Muscle of back (tissue), 11 donors: ENCODE data around the gene RNF141. TPM values are rescaled to one million over a fixed set of nuclear protein-coding genes. Genes with fewer than 3 reads are reported as not detected.

ENCODE experiments used
- DNase-seq, 3 donors: peaks; one replicate each; pipeline versions ENCODE4 v3.0.0 to v3.0.0-alpha.2; 2013
- polyA plus RNA-seq, 10 donors: library from polyadenylated mRNA; unstranded; fragments of 120-200 nt; gene quantifications; one replicate each; pipeline ENCODE4 v1.2.1, GENCODE V29; 2013; ENCODE audit not compliant: insufficient read length in 10 of 10

The RNF141 gene
- polyA plus RNA-seq, 10 donors: 17.2 to 27.4 (median 22.3) TPM

DNA sequence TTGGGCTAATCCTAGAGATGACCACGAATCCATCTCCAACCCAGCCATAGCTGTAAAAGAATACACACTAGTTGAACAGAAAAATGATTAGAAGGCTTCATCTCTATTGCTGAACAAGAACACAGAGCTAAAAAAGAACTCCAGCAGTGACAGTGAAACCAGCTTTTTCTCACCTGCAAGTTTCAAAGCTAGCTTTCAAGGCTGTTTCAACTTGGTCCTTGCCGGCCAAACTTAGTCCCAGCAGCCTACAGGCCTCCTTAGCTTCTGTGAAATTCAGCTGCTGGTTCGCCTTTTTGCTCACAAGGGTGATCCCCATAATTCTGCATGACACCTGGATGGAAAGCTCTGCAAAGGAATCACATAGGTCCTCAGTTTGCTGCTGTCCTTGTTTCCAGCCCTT, 23.0 kb upstream of the RNF141 start:
- DNase-seq: no peak

DNA sequence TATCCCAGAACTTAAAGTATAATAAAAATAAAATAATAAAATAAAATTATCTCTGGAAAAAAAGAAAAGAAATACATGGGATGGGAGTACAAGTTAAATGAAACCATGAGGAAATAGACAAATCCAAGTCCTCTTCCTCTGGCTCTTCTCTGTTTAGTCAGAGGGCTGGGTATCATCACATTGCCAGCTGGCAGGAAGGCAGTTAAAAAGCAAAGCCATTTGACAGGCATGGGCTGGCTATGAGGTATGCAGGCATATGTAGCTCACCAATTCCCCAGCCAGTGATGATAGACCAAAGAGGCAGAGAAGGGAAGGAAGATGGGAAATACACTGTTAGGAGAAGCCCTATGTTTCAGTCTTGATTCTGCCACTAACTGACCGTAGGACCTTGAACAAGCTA, 21.0 kb upstream of the RNF141 start:
- DNase-seq: no peak

DNA sequence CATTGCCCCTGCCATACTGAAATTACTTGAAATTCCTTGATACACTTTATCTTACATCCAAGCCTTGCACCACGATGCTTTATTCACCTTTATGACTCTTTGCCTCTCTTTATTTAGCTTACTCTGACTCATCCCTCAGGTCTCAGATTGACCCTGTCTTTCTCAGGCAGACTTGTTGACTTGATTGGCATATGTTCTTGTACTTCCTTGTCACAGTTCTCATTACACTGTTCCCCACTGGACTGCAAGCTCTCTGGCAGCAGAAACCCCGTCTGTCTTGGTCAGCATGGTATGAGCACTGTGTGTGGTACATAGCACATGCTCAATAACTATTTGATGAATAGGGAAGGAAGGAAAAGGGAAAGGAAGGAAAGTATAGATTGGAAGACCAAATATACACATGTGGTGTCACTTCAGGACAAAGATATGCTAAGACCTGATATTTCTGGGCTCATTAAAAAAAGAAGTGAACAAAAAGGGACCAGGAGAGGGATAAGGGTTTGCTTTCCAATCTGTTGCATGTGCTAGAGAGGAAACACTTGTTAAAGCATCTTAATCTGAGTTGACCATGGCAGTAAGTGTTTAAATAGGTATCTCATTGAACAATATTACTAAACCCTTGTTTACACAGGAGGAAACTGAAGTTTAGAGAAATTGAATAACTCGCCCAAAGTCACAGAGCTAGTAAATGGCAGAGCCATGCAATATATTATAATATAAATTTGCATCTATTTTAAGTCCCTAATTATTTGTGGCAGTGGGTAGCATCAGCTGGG, 20.2 kb upstream of the RNF141 start:
- no peak for DNase-seq

DNA sequence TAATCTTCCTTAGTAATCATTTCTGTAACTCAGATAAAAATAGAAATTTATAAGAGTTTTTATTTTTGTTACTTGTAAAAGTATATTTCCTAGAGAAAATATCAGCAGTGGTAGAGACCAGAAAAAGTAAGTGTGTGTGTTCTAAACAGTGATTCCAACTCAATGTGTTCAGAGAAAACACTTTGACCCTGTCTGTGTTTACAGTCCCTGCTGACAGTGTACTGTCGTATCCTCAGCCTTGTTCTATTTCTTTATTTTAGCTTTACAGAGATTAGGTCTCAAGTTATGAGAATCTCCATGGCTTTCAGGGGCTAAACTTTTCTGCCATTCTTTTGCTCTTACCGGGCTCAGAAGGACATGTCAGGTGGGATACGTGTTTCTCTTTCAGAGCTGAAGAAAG, 17.3 kb upstream of the RNF141 start:
- no peak for DNase-seq

DNA sequence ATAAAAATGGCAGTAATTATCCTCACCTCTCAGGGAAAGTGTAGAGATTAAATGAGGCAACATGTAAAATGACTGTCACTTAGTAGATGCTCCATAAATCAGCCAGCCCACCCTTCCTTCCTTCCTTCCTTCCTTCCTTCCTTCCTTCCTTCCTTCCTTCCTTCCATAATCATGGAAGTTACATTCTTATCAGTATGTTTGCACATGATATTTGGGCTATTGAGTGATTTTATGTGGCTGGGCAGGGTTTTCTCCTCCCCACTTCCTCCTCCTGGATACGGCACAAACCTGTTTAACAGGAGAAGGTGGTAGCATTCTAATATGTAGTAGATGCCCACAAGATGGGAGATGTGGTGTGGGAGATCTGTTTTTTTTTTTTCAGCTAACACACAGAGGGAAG, 15.6 kb upstream of the RNF141 start:
- DNase-seq: no peak

DNA sequence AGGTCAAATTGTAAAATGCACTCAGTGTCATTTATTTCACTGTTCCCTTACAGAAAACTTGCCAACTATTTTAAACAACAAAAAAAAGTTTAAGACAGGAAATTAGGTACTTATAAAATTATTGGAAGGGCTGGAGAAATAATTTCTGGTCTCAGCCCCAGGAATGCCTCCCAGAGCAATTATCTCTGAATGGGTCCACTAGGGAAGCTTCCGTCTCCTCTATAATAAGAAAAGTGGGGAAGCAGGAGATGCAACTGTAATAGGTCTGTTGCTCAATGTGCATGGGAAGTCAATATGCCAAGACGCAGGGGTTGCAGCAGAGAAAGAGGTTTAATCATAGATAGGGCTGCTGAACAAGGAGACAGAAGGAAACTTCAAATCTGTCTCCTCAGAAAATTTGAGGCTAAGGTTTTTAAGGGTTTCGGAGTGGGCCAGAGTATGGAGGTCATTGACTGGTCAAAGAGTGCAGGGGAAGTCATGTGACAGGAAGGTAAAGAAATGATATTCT, 10.9 kb upstream of the RNF141 start:
- no peak for DNase-seq

DNA sequence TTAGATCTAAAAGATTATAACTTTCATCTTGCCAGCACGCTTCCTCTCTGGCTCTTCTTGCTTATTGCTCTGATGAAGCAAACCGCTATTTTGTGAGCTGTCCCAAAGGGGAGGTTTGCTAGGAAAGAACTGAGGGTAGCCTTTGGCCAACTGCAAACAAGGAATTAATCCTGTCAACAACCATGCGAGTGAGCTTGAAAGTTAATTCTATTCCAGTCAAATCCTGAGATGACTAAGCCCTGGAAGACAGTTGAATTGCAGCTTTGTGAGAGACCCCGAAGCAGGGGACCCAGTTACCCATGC, 10.3 kb upstream of the RNF141 start:
- DNase-seq: no peak

DNA sequence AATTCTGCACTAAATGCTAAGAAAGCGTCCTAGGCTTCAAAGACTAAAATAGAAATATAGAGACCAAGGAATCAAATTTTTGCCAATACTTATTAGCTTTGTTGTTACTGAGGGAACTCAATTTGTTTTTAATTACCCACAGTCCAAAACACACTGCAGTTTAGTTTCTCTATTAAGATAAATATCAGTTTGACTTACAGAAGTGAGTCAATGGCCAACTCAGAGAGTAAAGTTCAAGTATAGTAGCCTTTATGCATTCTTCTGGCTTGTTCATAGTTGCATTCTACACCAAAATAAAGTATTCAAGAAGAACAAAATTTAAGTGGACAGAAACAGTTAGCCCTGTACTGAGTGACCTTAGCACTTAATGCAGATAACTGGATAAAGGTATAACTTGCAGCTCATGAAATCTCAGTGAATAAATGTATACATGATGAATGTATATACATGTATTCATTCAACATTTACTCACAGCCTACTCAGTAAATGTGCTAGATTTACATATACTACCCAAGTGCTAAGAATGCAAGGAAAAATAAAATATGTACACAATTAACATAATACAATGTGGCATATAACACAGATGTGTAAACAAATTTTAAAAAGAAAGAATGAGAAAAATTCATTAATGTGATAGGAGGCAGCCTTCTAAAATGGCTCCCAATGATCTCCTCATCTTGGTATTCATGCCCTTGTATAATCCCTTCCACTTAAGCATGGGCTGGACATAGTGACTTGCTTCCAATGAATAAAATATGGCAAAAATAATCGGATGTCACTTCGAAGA, 9.7 kb upstream of the RNF141 start:
- DNase-seq: no peak

DNA sequence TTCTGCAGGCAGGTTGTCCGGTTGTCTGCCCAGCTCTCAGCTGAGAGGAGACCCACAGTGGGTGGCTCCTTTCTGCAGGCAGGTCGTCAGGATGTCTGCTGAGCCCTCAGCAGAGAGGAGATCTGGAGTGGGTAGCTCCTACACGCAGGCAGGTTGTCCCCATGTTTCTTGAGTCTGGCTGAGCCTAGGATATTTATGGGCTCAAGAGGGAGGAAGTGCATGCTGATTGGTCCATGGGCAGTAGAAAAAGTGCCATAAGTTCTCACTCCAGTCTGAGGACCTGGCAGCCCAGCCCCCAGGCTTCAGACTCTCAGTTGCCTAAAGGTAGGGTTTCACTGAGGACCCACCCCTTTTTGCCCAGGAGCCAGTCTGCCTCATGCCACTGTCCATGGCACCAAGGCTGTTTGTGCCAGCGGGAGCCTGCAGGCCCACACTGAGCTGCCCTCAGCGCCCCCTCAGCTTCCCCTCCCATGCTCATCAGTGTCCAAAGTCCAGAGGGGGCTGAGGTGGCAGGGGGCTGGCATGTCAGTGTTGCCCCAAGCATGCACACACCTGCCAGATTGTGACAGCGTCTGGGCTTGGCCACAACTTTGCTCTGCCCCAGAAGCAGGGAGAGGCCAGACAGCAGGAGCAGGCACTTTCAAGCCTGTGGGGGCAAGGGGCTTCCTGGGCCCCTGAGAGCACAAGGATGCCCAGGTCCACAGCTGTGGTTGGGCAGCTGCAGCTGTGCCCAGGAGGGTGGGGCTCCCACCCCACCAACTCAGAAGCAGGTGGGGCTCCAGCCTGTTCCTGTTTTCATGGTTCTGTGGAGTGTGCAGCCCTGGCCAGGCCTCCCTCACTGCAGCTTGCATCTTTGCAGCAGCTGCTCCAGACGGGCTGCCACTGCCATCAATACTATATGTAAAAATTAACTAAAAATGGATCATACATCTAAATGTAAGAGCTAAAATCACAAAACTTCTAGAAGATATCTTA, 3.8 kb upstream of the RNF141 start:
- no peak for DNase-seq

DNA sequence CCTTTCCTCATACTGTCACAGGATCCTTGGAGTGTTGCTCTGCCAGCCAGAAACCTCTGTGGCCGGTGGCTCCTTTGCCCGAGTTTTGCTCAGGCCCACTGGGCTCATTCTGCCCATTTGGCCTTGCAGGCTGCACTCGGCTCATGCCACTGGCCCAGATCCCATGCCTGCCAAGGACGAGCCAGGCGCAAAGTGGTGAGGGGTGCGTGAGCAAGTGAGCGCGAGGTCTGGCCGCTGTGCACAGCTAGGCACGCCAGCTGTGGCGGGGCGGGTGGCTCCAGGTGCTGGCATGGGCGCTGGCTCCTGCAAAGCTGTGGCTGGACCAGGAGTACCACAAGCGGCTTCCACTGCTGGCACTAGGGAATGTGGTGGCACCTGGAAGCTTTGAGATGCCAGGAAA, 2.8 kb upstream of the RNF141 start:
- no peak for DNase-seq

DNA sequence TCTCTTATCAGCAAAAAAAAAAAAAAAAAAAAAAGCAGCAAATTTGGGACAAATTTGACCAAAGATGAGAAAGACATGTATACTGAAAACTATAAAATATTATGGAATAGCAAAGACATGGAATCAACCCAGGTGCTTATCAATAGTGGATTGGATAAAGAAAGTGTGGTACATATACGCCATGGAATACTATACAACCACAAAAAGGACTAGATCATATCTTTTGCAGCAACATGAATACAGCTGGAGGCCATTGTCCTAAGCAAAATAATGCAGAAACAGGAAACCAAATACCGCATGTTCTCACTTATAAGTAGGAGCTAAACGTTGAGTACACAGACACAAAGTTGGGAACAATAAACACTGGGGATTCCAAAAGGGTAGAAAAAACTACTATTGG, 1.8 kb upstream of the RNF141 start:
- DNase-seq: no peak

DNA sequence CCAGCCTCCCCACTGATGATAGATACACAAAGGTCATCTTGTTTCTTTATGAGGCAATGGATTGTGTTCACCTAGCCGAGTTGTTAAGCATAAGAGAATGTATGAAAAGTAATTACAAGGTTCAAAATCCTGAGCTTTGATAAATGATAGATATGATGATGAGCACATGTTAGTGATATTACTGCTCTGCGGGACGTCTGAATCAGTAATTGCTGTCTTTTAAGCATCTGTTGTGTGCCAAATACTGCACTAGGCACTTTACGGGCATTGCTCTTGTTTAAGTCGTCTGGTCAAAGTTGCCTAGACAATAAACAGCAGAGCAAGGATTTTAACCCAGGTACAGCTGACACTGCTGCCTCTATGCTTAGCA, 559 bp upstream of the RNF141 start:
- no peak for DNase-seq

DNA sequence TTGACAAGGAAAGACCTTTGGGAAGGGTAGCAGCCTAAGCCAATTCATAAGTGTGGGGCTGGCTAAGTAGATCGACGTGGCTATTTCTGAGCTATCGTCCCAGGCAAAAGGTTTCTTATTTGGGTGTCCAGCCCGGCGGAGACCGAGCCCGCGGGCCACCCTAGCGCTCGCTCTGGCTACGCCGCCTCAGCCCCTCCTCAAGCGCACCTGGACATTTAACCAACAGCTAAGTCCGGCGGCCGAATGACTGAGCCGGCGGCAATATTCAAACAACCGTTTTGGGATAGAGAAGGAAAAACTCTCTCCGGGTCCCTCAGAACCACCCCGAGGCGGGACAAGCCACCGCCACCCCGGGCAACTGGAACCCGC, 457 bp downstream of the RNF141 start:
- peak in 2 of 3 donors; percentile 19 to 41 for DNase-seq

DNA sequence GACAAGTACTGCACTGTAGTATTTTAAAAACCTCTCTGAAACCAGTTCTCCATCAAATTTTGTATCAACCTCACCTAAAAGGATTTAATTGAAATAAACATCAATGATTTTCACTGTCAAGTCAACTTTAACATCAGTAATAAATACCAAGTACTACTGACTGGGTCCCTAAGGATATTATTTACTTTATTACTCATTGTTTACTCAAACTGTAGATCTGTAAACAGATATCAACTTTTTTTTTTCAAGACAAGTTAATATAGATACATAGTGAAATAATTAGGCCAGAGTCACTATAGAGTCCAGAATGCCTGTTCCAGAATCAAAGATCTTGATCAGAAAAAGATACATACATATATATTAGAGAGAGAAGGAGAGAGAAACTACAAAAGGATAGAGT, 1.6 kb downstream of the RNF141 start:
- DNase-seq: no peak

DNA sequence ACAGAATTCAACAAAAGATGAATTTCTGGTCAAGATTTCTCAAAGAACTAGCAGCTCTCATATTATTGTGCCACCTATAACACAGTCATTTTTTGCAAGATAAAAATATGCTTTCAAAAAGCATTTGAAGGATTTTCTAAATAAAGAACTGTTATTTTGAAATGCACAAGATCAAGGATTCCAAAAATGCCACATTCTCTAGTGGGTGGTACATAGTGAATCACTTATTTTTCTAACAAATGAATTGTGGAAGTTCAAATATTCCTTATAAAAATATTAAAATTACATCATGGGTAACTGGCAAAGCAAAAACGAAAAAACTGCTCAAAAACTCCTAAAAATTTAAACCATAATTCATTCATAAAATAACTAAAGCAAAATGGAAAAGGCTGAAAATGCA, 2.1 kb downstream of the RNF141 start:
- DNase-seq: no peak

DNA sequence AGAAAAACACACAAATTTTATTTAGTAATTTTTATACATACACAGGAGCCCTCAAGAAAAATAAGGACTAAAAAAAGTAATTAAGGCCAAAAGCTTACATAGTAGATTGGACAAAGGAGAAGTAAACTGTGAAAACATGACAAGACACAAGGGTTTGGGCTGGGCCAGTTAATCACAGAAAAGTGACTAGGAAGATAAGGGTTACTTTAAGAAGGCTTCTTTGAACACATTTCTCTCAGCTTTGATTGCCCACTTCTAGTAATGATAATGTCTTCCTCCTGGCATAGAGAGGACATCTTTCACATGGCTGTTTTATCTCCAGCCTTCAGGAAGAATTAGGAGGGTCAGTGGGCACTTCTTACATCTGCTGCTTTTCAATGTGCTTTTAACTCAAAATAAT, 3.4 kb downstream of the RNF141 start:
- no peak for DNase-seq

DNA sequence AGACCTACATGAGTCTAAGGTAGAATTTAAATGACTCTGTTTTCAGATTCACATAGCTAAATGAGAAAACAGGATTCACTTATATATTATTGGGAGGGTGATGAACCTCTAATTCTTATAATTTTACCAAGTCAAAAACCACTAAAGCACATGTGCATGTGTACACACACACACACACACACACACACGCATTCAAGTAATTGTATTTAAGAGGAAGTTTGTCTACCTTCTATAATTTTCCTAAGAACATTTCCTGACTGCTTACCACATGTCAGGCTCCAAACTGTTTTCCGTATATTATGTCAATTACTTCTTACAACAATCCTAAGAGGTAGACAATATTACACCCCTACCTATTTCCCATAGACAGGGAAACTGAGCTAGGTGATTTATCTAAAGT, 6.7 kb downstream of the RNF141 start:
- no peak for DNase-seq

DNA sequence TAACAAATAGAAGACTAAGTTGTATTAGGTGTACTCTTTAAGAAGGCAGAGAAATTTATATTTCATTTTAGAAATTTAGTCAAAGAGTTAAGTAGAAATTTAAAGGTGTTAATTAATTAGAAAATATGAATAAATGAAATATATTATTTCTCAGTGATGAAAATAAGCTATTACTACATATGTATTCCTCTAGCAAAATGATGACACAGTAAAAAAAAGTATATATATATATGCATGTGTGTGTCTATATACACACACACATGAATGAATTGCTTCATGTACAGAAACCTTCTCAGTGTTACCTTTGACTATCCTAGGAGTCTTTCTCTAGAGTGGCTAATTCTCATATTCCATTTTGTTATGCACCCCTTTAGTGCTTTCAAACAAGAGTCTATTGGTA, 7.7 kb downstream of the RNF141 start:
- no peak for DNase-seq

DNA sequence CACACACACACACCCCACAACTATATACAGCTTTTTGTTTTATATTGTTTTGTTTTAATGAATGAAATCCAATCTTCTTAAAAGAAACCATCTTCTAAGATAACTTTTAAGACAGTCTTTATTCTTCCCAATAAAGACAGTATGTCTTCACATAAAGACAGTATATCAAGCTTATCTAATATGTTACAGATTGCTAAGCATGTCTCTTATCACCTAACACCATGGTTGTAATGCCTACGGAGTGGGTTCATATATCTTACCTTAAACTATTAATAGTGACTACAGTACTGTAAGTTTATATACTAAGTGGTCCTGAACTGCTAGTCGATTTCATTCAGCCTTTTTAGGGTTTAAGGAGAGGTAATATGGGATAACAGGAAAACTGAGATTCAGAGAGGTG, 8.5 kb downstream of the RNF141 start:
- DNase-seq: no peak

DNA sequence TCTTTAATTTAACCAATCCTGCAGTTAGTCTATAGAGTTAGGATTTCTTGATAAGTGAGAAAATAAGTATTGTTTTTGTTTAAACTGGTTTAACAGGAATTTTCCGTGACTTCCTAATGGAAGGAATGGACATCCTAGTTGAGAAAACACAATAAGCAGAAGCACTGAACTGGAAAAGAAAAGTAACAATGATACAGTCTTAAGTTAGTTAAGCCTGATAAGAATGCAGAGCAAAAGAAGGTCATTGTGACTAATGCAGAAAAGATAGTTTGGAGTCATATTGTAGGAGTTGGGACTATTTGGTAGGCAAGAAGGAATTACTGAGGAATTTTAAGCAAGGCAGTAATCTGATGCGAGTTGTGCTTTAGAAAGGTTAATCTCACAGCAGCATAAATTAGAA, 11.7 kb downstream of the RNF141 start:
- DNase-seq: no peak

DNA sequence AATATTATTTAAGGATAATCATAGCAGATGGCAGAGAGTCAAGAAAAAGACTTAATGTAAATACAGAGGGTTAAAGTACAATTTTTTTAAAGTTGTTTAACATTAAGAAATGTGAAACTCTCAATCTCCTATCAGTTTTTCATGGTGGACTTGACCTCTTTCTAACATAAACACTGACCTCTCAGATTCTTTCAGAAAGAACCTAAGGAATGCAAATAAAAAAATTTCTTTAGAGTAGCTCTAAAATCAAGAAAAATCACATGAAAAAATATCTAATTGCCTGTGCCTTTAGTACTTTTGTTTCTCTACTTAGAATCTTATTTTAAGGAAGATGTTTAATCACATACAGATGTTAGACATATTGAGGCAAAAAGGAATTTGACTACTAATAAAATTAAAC, 12.9 kb downstream of the RNF141 start:
- DNase-seq: no peak
